ENCODE data around the gene MEGF6. TPM values are rescaled to one million over a fixed set of nuclear protein-coding genes. Genes with fewer than 3 reads are reported as not detected.
A peak's percentile ranks its signal among the peaks of the same experiment; 100 is the strongest.
"Not testable (repeated sequence)": the region's sequence is repeated elsewhere in the genome, so short reads cannot be mapped to it uniquely, and the experiment has no call there.

MEGF6 gene
- total RNA-seq, 2 donors from 2014 or later, result 83.0 to 103 TPM

DNA sequence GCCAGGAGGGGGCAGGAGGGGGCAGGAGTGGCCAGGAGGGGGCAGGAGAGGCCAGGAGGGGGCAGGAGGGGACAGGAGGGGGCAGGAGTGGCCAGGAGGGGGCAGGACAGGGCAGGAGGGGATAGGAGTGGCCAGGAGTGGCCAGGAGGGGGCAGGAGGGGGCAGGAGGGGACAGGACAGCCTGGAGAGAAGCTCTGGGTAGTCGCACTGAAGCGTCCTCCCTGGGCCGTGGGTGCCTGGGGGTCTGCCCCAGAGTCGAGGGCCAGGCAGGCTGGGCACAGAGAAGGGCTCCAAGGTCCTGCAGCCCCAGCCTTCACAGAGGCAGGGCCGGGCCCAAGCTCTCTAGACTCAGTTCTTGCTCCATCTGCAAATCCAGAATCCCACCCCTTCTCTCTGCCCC is 22.9 kb downstream of the MEGF6 start:
- H3K36me3 ChIP-seq (ENCODE audit: control insufficient read depth, insufficient read depth, low read length), result no peaks in the 10 kb centered on the region
- H3K27ac ChIP-seq (ENCODE audit: low read depth, low read length), result no peak overlapping the region
- Mint-ChIP-seq H3K27ac (no peak overlapping the region), H3K36me3 (ENCODE audit: low read depth) (peaks cover 3% of the 10 kb centered on the region), H3K27me3 (ENCODE audit: insufficient read depth) (no peaks in the 10 kb centered on the region), H3K4me3 (no peak overlapping the region), H3K4me1 (peaks cover 4% of the 10 kb centered on the region), H3K9me3 (peaks cover 7% of the 10 kb centered on the region)
- no peak for DNase-seq
- TF ChIP-seq, protein P1, sequence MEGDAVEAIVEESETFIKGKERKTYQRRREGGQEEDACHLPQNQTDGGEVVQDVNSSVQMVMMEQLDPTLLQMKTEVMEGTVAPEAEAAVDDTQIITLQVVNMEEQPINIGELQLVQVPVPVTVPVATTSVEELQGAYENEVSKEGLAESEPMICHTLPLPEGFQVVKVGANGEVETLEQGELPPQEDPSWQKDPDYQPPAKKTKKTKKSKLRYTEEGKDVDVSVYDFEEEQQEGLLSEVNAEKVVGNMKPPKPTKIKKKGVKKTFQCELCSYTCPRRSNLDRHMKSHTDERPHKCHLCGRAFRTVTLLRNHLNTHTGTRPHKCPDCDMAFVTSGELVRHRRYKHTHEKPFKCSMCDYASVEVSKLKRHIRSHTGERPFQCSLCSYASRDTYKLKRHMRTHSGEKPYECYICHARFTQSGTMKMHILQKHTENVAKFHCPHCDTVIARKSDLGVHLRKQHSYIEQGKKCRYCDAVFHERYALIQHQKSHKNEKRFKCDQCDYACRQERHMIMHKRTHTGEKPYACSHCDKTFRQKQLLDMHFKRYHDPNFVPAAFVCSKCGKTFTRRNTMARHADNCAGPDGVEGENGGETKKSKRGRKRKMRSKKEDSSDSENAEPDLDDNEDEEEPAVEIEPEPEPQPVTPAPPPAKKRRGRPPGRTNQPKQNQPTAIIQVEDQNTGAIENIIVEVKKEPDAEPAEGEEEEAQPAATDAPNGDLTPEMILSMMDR (conservative IDR thresholded peaks at IDR 0.05), result peak; percentile 22
- 93% methylated on average over 2 to 5 of the region's 5 CpGs for WGBS, 2 experiments (ENCODE audit: insufficient coverage in 1 of 2, insufficient read length in 1 of 2)
- no peak overlapping the region for H3K9ac ChIP-seq (ENCODE audit: extremely low read depth, low read length, poor library complexity, severe bottlenecking)
- no peaks in the 10 kb centered on the region for H3K4me1 ChIP-seq (ENCODE audit: control insufficient read depth, insufficient read depth, low read length)
- H3K4me3 ChIP-seq (ENCODE audit: low read length), result no peak overlapping the region
- H3K9me3 ChIP-seq (ENCODE audit: control insufficient read depth, low read length), result no peaks in the 10 kb centered on the region
- H3K27me3 ChIP-seq (ENCODE audit: control insufficient read depth, insufficient read depth, low read length, poor library complexity, severe bottlenecking), result no peaks in the 10 kb centered on the region

DNA sequence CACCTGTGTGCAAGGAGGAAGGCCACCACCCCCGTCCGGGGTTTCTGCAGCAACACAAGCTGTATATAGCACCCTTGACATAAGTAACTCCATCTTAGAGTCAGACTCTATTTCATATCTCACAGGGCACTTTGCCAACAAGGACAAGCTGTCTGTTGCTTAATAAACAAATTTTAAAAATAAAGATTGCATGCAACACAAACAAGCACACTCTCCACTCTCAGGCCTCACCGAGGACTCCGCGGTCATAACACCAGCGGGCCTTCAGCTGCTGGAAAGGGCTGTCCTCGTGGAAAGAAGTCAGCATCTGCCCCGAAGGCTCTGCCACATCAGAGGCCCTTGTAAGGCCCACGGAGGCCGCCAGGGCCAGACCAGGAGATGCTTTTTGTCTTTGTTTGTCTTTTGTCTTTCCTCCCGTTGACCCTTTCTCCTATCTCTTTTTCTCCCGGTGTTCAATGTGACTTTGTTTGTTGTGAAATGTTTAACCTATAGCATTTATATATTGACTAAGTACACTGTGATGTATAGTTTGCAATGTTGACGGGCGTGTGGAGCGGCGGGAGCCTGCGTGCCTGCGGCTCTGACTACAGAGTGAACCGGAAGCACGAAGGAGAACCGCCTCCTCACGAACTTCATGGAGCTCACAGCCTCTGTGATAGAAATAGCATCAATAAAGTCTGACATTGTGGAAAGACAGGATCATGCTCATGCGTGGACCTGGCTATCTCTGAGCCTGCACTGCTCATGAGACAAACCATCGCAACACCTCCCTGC is 24.1 kb downstream of the MEGF6 start:
- H3K27ac Mint-ChIP-seq, result no peak overlapping the region
- TF ChIP-seq, protein P1 (conservative IDR thresholded peaks at IDR 0.05), result no peak
- H3K9ac ChIP-seq (ENCODE audit: extremely low read depth, low read length, poor library complexity, severe bottlenecking), result no peak overlapping the region
- H3K36me3 ChIP-seq (ENCODE audit: control insufficient read depth, insufficient read depth, low read length), result no peaks in the 10 kb centered on the region
- H3K9me3 Mint-ChIP-seq, result peaks cover 7% of the 10 kb centered on the region
- peaks cover 4% of the 10 kb centered on the region for H3K4me1 Mint-ChIP-seq
- no peaks in the 10 kb centered on the region for H3K27me3 Mint-ChIP-seq (ENCODE audit: insufficient read depth)
- peak overlapping the region; percentile 67 for H3K27ac ChIP-seq (ENCODE audit: low read depth, low read length)
- H3K9me3 ChIP-seq (ENCODE audit: control insufficient read depth, low read length), result no peaks in the 10 kb centered on the region
- no peaks in the 10 kb centered on the region for H3K4me1 ChIP-seq (ENCODE audit: control insufficient read depth, insufficient read depth, low read length)
- no peak overlapping the region for H3K4me3 ChIP-seq (ENCODE audit: low read length)
- H3K27me3 ChIP-seq (ENCODE audit: control insufficient read depth, insufficient read depth, low read length, poor library complexity, severe bottlenecking), result no peaks in the 10 kb centered on the region
- WGBS, 2 experiments (ENCODE audit: insufficient coverage in 1 of 2, insufficient read length in 1 of 2), result 89 to 92% methylated on average over 20 to 23 of the region's 24 CpGs
- no peak overlapping the region for H3K4me3 Mint-ChIP-seq
- H3K36me3 Mint-ChIP-seq (ENCODE audit: low read depth), result peaks cover 6% of the 10 kb centered on the region
- no peak for DNase-seq

DNA sequence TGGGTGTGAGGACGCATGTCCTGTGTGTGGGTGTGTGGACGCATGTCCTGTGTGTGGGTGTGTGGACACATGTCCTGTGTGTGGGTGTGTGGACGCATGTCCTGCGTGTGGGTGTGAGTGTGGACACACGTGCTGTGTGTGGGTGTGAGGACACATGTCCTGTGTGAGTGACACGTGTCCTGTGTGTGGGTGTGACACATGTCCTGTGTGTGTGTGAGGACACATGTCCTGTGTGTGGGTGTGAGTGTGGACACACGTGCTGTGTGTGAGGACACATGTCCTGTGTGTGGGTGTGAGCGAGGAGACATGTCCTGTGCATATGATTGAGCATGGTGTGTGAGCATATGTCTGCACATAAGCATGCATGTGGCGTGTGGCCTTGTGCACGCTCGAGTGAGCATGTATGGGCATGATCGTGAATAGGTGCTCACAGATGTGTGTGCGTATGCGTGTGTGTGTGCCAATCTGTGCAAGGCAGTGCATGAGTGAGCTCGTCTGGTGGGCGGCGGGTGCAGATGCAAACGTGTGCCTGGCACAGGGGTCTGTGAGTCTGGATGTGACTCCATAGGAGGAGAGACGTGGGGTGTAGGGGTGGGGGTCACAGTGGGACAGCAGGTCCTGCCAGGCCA is 25.3 kb downstream of the MEGF6 start:
- Mint-ChIP-seq H3K36me3 (ENCODE audit: low read depth) (peaks cover 6% of the 10 kb centered on the region), H3K9me3 (peaks cover 7% of the 10 kb centered on the region), H3K4me3 (no peak overlapping the region), H3K27me3 (ENCODE audit: insufficient read depth) (no peaks in the 10 kb centered on the region), H3K27ac (no peak overlapping the region), H3K4me1 (peaks cover 4% of the 10 kb centered on the region)
- no peaks in the 10 kb centered on the region for H3K4me1 ChIP-seq (ENCODE audit: control insufficient read depth, insufficient read depth, low read length)
- no peaks in the 10 kb centered on the region for H3K36me3 ChIP-seq (ENCODE audit: control insufficient read depth, insufficient read depth, low read length)
- no peak for DNase-seq
- H3K27me3 ChIP-seq (ENCODE audit: control insufficient read depth, insufficient read depth, low read length, poor library complexity, severe bottlenecking), result no peaks in the 10 kb centered on the region
- H3K27ac ChIP-seq (ENCODE audit: low read depth, low read length), result no peak overlapping the region
- TF ChIP-seq, protein P1 (conservative IDR thresholded peaks at IDR 0.05), result no peak
- H3K4me3 ChIP-seq (ENCODE audit: low read length), result no peak overlapping the region
- 91 to 92% methylated on average over 18 to 19 of the region's 19 CpGs for WGBS, 2 experiments (ENCODE audit: insufficient coverage in 1 of 2, insufficient read length in 1 of 2)
- H3K9ac ChIP-seq (ENCODE audit: extremely low read depth, low read length, poor library complexity, severe bottlenecking), result no peak overlapping the region
- no peaks in the 10 kb centered on the region for H3K9me3 ChIP-seq (ENCODE audit: control insufficient read depth, low read length)

DNA sequence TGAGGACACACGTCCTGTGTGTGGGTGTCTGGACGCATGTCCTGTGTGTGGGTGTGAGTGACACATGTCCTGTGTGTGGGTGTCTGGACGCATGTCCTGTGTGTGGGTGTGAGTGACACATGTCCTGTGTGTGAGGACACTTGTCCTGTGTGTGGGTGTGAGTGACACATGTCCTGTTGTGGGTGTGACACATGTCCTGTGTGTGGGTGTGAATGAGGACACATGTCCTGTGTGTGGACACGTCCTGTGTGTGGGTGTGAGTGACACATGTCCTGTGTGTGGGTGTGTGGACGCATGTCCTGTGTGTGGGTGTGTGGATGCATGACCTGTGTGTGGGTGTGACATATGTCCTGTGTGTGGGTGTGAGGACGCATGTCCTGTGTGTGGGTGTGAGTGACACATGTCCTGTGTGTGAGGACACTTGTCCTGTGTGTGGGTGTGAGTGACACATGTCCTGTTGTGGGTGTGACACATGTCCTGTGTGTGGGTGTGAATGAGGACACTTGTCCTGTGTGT is 25.9 kb downstream of the MEGF6 start:
- H3K27me3 Mint-ChIP-seq (ENCODE audit: insufficient read depth); H3K4me1 Mint-ChIP-seq; H3K27ac ChIP-seq (ENCODE audit: low read depth, low read length); H3K36me3 ChIP-seq (ENCODE audit: control insufficient read depth, insufficient read depth, low read length); H3K9me3 Mint-ChIP-seq; DNase-seq; H3K27ac Mint-ChIP-seq; H3K4me3 ChIP-seq (ENCODE audit: low read length); H3K4me1 ChIP-seq (ENCODE audit: control insufficient read depth, insufficient read depth, low read length); H3K9me3 ChIP-seq (ENCODE audit: control insufficient read depth, low read length); H3K4me3 Mint-ChIP-seq; H3K36me3 Mint-ChIP-seq (ENCODE audit: low read depth); H3K9ac ChIP-seq (ENCODE audit: extremely low read depth, low read length, poor library complexity, severe bottlenecking); H3K27me3 ChIP-seq (ENCODE audit: control insufficient read depth, insufficient read depth, low read length, poor library complexity, severe bottlenecking): not testable (repeated sequence)
- 74 to 100% methylated on average over 3 to 6 of the region's 6 CpGs for WGBS, 2 experiments (ENCODE audit: insufficient coverage in 1 of 2, insufficient read length in 1 of 2)
